Fibroblast of lung (primary cell): ENCODE results near the gene MUSTN1. TPM values are rescaled to one million over a fixed set of nuclear protein-coding genes. Genes with fewer than 3 reads are reported as not detected.

Experiments used
- DNase-seq, 2 donors: peaks; one replicate each; pipeline versions ENCODE4 v3.0.0 to v3.0.0-alpha.2; 2010; ENCODE audit warnings: low read depth in 2 of 2
- H2AFZ ChIP-seq: 2 replicates; pipeline ENCODE4 v1.5.1; 2012; ENCODE audit warnings: low read length, control low read depth, inconsistent platforms
- H3K27ac ChIP-seq: 2 replicates; pipeline ENCODE4 v1.5.1; 2011; ENCODE audit warnings: low read length, control low read depth; ENCODE audit not compliant: insufficient read depth
- H3K27me3 ChIP-seq: 2 replicates; pipeline ENCODE4 v1.5.1; 2011; ENCODE audit warnings: mild to moderate bottlenecking, low read length; ENCODE audit not compliant: control insufficient read depth, insufficient read depth
- H3K36me3 ChIP-seq: 2 replicates; pipeline ENCODE4 v1.5.1; 2011; ENCODE audit warnings: low read length; ENCODE audit not compliant: control insufficient read depth, insufficient read depth
- H3K4me1 ChIP-seq: 2 replicates; pipeline ENCODE4 v1.5.1; 2011; ENCODE audit warnings: low read length; ENCODE audit not compliant: control insufficient read depth, insufficient read depth; ENCODE audit errors: extremely low read depth
- H3K4me2 ChIP-seq: 2 replicates; pipeline ENCODE4 v1.5.1; 2011; ENCODE audit warnings: low read length, control low read depth; ENCODE audit not compliant: insufficient read depth; ENCODE audit errors: extremely low read depth
- H3K4me3 ChIP-seq, 4 experiments: fragments of 200-600 bp in 1 of 4; sonication (generic) in 1 of 4; replicated peaks in 1 of 4; 2 replicates each; pipeline ENCODE4 v1.5.1; 2011 to 2016; ENCODE audit warnings: low read length in 4 of 4, low read depth in 3 of 4, mild to moderate bottlenecking in 3 of 4, control low read depth in 2 of 4, inconsistent platforms in 1 of 4, mixed read lengths in 1 of 4; ENCODE audit not compliant: insufficient read depth in 1 of 4; ENCODE audit errors: control extremely low read depth in 1 of 4
- H3K79me2 ChIP-seq: 2 replicates; pipeline ENCODE4 v1.5.1; 2012; ENCODE audit warnings: mild to moderate bottlenecking, low read length, inconsistent platforms; ENCODE audit not compliant: control insufficient read depth, insufficient read depth
- H3K9ac ChIP-seq: 2 replicates; pipeline ENCODE4 v1.5.1; 2011; ENCODE audit warnings: mild to moderate bottlenecking, low read length, control low read depth; ENCODE audit not compliant: insufficient read depth
- H3K9me3 ChIP-seq: 2 replicates; pipeline ENCODE4 v1.5.1; 2012; ENCODE audit warnings: low read depth, low read length; ENCODE audit not compliant: control insufficient read depth, insufficient read depth
- H4K20me1 ChIP-seq: 2 replicates; pipeline ENCODE4 v1.5.1; 2011; ENCODE audit warnings: low read length; ENCODE audit not compliant: control insufficient read depth, insufficient read depth; ENCODE audit errors: extremely low read depth
- EZH2 ChIP-seq: IDR thresholded peaks from 2 replicates; pipeline ENCODE4 v1.5.1; 2012; ENCODE audit warnings: low read length, control low read depth, mild to moderate bottlenecking; ENCODE audit errors: missing control alignments
- polyA plus RNA-seq, 2 donors: library from polyadenylated mRNA; depleted of rRNA in 1 of 2; stranded (reverse) in 1 of 2; unstranded in 1 of 2; fragments of >200 nt; gene quantifications; 2 replicates each; pipeline ENCODE4 v1.2.1, GENCODE V29; 2011 to 2012; ENCODE audit warnings: missing spikeins in 1 of 2
- total RNA-seq: library from RNA; depleted of rRNA; stranded (reverse); fragments of >200 nt; gene quantifications from 2 replicates; pipeline ENCODE4 v1.2.1, GENCODE V29; 2014
- TF ChIP-seq, protein P1 (sequence below), 2 donors: IDR thresholded peaks in 1 of 2; conservative IDR thresholded peaks in 1 of 2; 1 replicate in 1 of 2; 2 replicates in 1 of 2; pipeline ENCODE4 v1.5.1; 2011 to 2012; ENCODE audit warnings: low read length in 2 of 2, control low read depth in 1 of 2, inconsistent platforms in 1 of 2, low read depth in 1 of 2, mild to moderate bottlenecking in 1 of 2

MUSTN1 gene
- total and polyA plus RNA-seq, 2 donors (not counting 1 experiment from before 2014, with no cell fraction given): 3.2 TPM; not detected in 1

GRCh38 chr3:52879090-52879489 lies 44.3 kb upstream of the MUSTN1 start:
- Histone ChIP-seq H3K27me3 (no peaks in the 10 kb centered on the region), H3K4me3 (no peak overlapping the region), H4K20me1 (no peaks in the 10 kb centered on the region), H3K9ac (no peak overlapping the region), H3K36me3 (peaks cover 3% of the 10 kb centered on the region), H3K4me1 (no peaks in the 10 kb centered on the region), H2AFZ (no peak overlapping the region), H3K9me3 (no peaks in the 10 kb centered on the region), H3K79me2 (no peaks in the 10 kb centered on the region), H3K27ac (no peak overlapping the region), H3K4me2 (no peak overlapping the region)
- no peak for DNase-seq
- TF ChIP-seq, protein P1, sequence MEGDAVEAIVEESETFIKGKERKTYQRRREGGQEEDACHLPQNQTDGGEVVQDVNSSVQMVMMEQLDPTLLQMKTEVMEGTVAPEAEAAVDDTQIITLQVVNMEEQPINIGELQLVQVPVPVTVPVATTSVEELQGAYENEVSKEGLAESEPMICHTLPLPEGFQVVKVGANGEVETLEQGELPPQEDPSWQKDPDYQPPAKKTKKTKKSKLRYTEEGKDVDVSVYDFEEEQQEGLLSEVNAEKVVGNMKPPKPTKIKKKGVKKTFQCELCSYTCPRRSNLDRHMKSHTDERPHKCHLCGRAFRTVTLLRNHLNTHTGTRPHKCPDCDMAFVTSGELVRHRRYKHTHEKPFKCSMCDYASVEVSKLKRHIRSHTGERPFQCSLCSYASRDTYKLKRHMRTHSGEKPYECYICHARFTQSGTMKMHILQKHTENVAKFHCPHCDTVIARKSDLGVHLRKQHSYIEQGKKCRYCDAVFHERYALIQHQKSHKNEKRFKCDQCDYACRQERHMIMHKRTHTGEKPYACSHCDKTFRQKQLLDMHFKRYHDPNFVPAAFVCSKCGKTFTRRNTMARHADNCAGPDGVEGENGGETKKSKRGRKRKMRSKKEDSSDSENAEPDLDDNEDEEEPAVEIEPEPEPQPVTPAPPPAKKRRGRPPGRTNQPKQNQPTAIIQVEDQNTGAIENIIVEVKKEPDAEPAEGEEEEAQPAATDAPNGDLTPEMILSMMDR (conservative IDR thresholded peaks at IDR 0.05 in 1 of 2, IDR thresholded peaks at IDR 0.05 in 1 of 2; ENCODE audit: low read depth in 1 of 2, low read length in 2 of 2): no peak
- TF ChIP-seq EZH2: no peak

DNA sequence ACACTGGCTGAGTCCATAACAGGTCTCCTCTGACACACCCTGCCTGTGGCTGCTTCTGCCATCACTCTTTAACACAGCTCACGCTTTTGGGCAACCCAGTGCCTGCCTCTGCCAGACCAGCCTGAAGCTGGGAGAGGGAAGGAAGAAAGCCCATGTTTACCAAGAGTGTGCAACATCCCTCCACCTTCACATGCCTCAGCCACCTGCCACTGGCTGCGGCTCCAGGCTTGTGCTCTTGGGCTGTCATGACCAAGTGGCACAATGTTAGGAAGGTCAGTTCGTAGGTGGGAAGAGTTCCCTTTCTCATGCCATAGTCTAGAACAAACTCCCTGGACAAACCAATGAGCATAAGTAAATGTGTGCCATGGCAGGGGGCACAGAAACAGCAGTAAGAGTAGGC lies 42.3 kb upstream of the MUSTN1 start:
- Histone ChIP-seq H3K27me3 (no peaks in the 10 kb centered on the region), H2AFZ (no peak overlapping the region), H3K4me1 (no peaks in the 10 kb centered on the region), H3K79me2 (no peaks in the 10 kb centered on the region), H3K9ac (no peak overlapping the region), H3K9me3 (no peaks in the 10 kb centered on the region), H3K36me3 (peaks cover 3% of the 10 kb centered on the region), H3K27ac (no peak overlapping the region), H4K20me1 (no peaks in the 10 kb centered on the region), H3K4me2 (no peak overlapping the region), H3K4me3 (no peak overlapping the region)
- no peak for DNase-seq
- no peak for TF ChIP-seq EZH2
- TF ChIP-seq, protein P1 (conservative IDR thresholded peaks at IDR 0.05 in 1 of 2, IDR thresholded peaks at IDR 0.05 in 1 of 2; ENCODE audit: low read depth in 1 of 2, low read length in 2 of 2): no peak

GRCh38 chr3:52874864-52875587 lies 40.2 kb upstream of the MUSTN1 start:
- Histone ChIP-seq H2AFZ (no peak overlapping the region), H3K9me3 (no peaks in the 10 kb centered on the region), H3K36me3 (peaks cover 2% of the 10 kb centered on the region), H4K20me1 (no peaks in the 10 kb centered on the region), H3K79me2 (no peaks in the 10 kb centered on the region), H3K9ac (no peak overlapping the region), H3K4me2 (no peak overlapping the region), H3K4me3 (no peak overlapping the region), H3K27me3 (no peaks in the 10 kb centered on the region), H3K4me1 (no peaks in the 10 kb centered on the region), H3K27ac (no peak overlapping the region)
- TF ChIP-seq, protein P1 (conservative IDR thresholded peaks at IDR 0.05 in 1 of 2, IDR thresholded peaks at IDR 0.05 in 1 of 2; ENCODE audit: low read depth in 1 of 2, low read length in 2 of 2): no peak
- TF ChIP-seq EZH2: no peak
- DNase-seq: no peak
